AG09309 (cell line): ENCODE results near the gene PIGQ.

ENCODE experiments used
- DNase-seq: peaks from one replicate; pipeline ENCODE4 v3.0.0-alpha.2; 2010; ENCODE audit warnings: low read depth
- H3K4me3 ChIP-seq: 2 replicates; pipeline ENCODE4 v1.5.1; 2011; ENCODE audit warnings: mild to moderate bottlenecking, low read depth, low read length, moderate library complexity; ENCODE audit not compliant: control insufficient read depth
- TF ChIP-seq, protein P1 (sequence below): IDR thresholded peaks from 2 replicates; pipeline ENCODE4 v1.5.1; 2011; ENCODE audit warnings: mild to moderate bottlenecking, low read depth, low read length, inconsistent platforms; ENCODE audit not compliant: insufficient read depth, control insufficient read depth; ENCODE audit errors: missing control alignments

The PIGQ gene

GRCh38 chr16:540645-541340 lies 29.0 kb upstream of the PIGQ start:
- H3K4me3 ChIP-seq, result no peak overlapping the region
- DNase-seq, result no peak
- TF ChIP-seq, protein P1, sequence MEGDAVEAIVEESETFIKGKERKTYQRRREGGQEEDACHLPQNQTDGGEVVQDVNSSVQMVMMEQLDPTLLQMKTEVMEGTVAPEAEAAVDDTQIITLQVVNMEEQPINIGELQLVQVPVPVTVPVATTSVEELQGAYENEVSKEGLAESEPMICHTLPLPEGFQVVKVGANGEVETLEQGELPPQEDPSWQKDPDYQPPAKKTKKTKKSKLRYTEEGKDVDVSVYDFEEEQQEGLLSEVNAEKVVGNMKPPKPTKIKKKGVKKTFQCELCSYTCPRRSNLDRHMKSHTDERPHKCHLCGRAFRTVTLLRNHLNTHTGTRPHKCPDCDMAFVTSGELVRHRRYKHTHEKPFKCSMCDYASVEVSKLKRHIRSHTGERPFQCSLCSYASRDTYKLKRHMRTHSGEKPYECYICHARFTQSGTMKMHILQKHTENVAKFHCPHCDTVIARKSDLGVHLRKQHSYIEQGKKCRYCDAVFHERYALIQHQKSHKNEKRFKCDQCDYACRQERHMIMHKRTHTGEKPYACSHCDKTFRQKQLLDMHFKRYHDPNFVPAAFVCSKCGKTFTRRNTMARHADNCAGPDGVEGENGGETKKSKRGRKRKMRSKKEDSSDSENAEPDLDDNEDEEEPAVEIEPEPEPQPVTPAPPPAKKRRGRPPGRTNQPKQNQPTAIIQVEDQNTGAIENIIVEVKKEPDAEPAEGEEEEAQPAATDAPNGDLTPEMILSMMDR, result no peak

- no peak for DNase-seq
- no peak overlapping the region for H3K4me3 ChIP-seq
- TF ChIP-seq, protein P1, result no peak
These were observed 26.2 kb upstream of the PIGQ start for GRCh38 chr16:543301-544164.

GRCh38 chr16:544517-544916 lies 25.3 kb upstream of the PIGQ start:
- no peak overlapping the region for H3K4me3 ChIP-seq
- DNase-seq, result no peak
- TF ChIP-seq, protein P1, result no peak

GRCh38 chr16:546909-547770 lies 22.6 kb upstream of the PIGQ start:
- TF ChIP-seq, protein P1, result peak; percentile 64
- no peak for DNase-seq
- no peak overlapping the region for H3K4me3 ChIP-seq

GRCh38 chr16:548586-548985 lies 21.2 kb upstream of the PIGQ start:
- DNase-seq, result no peak
- no peak overlapping the region for H3K4me3 ChIP-seq
- TF ChIP-seq, protein P1, result no peak

DNA sequence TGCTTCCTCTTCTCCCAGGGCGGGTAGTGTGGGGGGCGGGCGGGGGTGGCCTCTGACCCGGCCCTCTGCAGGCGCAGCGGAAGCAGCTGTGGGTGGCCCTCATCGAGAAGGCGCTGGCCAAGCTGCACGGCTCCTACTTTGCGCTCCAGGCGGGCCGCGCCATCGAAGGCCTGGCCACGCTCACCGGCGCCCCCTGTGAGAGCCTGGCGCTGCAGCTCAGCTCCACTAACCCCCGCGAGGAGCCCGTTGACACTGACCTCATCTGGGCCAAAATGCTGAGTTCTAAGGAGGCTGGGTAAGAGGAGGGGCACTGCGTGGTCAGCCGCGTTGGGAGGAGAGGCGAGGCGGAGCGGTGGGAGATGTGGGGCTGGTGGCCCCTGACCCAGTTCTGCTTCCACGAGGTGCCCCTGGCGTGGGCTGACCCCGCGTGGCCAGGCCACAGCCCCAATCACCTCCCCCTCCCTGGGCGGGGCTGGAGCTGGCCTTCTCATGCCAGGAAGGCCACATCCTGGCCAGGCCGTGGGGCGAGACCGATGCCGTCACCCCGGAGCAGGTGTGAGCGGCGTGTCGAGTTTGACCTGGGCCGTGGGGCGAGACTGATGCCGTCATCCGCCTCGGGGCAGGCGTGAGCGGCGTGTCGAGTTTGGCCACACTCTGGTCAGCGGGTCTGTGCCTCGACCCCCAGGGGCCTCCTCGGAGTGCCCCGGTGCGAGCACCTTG lies 20.1 kb upstream of the PIGQ start:
- no peak overlapping the region for H3K4me3 ChIP-seq
- TF ChIP-seq, protein P1, result peak; percentile 6
- DNase-seq, result no peak
